ENCODE measurements around the gene CLTC.

The CLTC gene

DNA sequence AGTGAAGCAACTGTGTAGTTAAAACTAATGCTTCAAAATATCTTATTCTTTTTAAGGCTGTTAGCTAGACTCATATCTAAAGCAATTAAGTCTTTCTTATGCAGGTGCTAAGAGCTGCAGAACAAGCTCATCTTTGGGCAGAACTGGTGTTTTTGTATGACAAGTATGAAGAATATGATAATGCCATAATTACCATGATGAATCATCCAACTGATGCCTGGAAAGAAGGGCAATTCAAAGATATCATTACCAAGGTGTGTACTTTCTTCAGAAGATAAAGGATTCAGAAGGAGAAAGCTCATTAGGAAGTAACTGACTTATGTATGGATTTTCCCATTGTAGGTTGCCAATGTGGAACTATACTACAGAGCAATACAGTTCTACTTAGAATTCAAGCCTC lies 63.6 kb downstream of the CLTC start:
- DNase-seq (ENCODE audit: low spot score): no peak

- peak; percentile 62 for DNase-seq (ENCODE audit: low spot score)
Observed at GRCh38 chr17:59684967-59685366, 65.3 kb downstream of the CLTC start.

GRCh38 chr17:59688008-59688407 lies 68.3 kb downstream of the CLTC start:
- DNase-seq (ENCODE audit: low spot score): no peak

DNA sequence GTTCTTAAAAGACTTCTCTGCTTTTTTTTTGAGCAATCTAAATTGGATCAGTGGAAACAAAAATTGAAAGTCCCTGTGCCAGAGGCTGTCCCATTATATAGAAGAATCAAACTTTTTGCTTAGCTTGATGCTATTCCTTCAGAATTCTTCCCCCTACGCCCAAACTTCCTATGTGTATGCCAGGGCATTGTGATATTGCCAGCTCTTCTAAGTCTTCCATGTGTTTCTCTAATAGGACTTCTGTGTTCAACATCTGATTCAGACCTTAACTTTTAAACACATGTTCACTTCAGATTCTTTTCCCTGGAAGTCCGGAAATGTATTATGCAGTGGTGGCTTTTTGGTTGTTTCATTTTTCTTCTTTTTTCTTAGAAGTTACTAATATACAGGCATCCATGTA lies 68.8 kb downstream of the CLTC start:
- DNase-seq (ENCODE audit: low spot score): no peak

GRCh38 chr17:59693582-59693981 lies 73.9 kb downstream of the CLTC start:
- no peak for DNase-seq (ENCODE audit: low spot score)

DNA sequence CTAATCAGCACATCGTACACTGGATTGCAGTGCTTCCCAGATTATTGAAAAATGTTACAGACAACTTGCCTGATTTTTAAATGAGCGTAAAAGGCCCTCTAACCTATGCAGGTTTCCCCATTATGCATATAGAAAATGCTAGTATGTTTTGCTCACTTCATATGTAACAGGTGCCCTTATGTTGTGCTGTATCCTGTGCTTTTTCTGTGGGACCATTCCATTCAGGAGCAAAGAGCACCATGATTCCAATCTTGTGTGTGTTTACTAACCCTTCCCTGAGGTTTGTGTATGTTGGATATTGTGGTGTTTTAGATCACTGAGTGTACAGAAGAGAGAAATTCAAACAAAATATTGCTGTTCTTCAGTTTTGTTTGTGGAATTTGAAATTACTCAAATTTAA lies 74.6 kb downstream of the CLTC start:
- no peak for DNase-seq (ENCODE audit: low spot score)

- no peak for DNase-seq (ENCODE audit: low spot score)
Observed at GRCh38 chr17:59695945-59696681, 76.4 kb downstream of the CLTC start.

GRCh38 chr17:59696682-59697277 lies 77.1 kb downstream of the CLTC start:
- no peak for DNase-seq (ENCODE audit: low spot score)

DNA sequence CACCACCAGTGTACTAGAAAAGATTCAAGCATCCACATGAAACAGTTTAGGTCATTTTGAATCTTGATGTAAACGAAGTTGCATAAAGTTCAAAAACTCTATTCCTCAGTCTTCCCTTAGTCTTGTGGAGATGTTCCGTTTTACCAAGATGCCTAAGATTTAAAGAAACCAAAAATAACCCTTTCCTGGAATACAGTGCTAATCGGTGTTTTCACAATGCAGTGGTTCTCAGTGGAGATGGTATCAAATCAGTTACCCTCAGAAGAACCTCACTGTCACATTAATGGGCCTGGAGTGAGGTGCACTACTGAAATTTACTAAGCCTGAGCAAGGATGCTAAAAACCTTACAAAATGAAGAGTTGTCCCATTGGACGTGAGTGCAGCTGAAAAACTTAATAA lies 78.4 kb downstream of the CLTC start:
- no peak for DNase-seq (ENCODE audit: low spot score)

DNA sequence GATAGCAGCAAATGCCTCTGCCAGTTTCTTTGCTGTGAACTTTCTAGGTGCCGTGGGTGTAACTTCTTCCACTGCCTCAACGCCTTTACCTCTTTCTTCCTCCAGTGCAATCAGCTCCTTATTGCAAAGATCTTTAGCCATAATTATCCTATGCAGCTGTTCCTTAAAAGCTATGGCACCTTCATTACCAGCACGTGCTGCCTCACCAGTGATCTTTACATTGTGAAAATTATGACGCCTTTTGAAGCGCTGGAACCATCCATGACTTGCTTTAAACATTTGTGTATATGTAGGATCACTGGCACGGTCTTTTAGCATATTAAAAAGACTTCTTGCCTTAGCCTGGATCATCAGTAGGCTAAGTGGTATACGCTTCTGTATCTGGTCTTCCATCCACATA lies 79.5 kb downstream of the CLTC start:
- no peak for DNase-seq (ENCODE audit: low spot score)

GRCh38 chr17:59699786-59700185 lies 80.1 kb downstream of the CLTC start:
- DNase-seq (ENCODE audit: low spot score): no peak

GRCh38 chr17:59702304-59702703 lies 82.6 kb downstream of the CLTC start:
- DNase-seq (ENCODE audit: low spot score): no peak

DNA sequence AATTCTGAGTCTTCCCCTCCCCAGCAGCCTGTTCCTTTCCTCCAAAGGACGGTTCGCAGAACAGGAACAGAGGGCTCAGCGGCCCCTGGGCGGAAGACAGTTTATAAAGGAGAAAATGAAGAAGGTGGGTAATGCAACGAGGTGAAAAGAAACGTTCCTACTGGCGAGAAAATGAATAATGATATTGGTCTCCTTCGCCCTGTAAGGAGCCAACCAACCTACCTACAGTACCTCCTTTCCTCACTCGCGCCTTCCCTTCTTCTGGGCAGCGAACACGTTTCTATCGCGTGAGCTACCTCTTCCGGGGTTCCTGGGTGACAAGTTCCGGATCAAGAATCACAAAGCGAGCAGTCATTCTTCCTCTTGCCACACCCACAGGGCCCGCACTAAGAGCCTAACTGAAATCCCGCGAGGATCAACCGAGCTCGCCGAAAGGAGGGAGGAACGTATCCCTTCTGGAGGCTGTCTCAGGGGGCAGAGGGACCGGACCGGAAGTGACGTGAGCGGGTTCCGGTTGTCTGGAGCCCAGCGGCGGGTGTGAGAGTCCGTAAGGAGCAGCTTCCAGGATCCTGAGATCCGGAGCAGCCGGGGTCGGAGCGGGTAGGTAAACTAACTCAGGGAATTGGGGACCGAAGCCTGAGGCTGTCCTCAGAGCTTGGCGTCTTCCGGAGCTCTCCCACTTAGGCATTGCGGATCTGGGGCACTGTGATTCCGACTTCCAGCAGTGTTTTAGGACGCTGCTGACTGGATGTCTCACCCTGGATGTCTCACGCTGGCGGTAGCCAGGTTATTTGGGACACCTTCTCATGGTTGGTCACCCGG lies 87.7 kb downstream of the CLTC start, which contains the start of the genes PTRH2 and VMP1:
Gene PTRH2, minus strand, starts transcription at position 282 of the 822 bp plus-strand sequence. CDS start 9,452 bp downstream, outside the sequence.
Gene VMP1, plus strand, starts transcription at position 506 of the 822 bp plus-strand sequence. CDS start 23,793 bp downstream, outside the sequence.
- peak; percentile 96 for DNase-seq (ENCODE audit: low spot score)

DNA sequence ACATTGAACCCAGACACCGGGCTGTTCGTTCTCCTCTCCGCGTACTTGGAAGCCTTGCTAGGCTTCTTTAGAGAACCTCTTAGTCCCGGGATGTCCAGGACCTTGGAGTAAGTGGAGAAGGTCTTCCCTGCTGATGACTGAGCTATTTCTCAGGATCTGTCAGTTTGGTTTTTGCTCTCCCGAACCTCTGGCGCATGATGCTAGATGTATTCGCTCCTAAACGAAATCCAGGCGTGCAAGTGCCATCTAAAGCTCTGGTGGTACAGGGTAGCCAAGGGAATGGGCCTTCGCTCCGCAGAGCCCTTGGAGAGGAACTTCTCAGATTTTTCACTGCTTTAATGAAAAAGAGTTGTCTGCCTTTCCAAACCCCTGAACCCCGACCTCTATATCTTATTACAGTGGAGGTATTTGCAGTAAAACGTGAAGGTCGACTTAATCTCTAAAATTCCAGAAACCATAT lies 88.3 kb downstream of the CLTC start:
- DNase-seq (ENCODE audit: low spot score): no peak

DNA sequence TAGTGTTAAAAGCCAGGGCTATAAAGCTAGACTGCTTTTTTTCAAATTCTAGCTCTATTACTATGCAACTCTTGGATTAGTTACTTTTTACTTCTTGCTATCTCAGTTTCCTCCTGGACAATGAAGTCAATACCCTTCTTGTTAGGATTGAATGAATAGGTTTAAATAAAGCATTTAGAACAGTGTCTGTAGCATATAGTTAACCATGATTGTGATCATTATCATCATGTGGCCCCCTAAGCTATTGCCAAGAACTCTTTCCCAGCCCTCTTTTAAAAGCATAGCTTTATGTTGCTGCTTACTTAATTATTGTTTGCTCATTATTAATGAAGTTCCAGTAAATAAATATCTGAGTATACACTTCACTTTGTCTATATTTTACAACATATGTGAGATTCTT lies 92.2 kb downstream of the CLTC start:
- no peak for DNase-seq (ENCODE audit: low spot score)

- no peak for DNase-seq (ENCODE audit: low spot score)
Observed at GRCh38 chr17:59712862-59713261, 93.2 kb downstream of the CLTC start.

DNA sequence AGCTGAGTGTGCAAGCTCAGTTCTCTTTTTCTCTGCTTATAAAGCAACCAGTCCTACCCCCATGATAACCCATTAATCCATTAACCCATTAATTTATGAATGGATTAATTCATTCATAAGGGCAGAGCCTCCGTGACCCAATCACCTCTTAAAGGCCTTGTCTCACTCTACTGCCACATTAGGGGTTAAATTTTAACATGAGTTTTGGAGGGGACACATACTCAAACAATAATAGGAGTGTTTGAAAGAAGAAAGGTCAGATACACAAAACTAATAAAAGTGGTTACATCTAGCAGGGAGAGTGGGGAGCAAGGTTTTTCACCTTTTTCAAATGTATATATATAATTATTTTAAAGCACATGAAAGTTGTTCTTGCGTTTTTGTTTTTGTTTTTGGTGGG lies 94.6 kb downstream of the CLTC start:
- no peak for DNase-seq (ENCODE audit: low spot score)

DNA sequence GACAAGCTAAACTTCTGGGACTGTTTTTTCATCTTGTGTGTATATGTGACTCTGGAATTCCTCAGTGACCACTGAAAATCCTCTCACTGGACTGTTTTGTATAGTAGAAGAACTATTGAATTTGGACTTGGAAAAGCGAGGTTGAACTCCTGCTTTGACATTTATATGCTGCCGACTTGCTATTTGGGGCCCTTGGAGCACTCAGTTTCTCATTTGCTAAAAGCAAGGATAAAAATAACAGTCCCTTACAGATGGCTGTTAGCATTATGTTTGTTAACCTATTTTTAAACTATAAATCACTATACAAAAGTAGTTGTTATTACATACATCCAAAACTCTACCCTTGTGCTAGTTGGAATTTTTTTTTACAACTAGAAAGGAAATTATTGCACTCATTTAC lies 96.7 kb downstream of the CLTC start:
- no peak for DNase-seq (ENCODE audit: low spot score)

- DNase-seq (ENCODE audit: low spot score): no peak
Observed at GRCh38 chr17:59719526-59719925, 99.8 kb downstream of the CLTC start.

DNA sequence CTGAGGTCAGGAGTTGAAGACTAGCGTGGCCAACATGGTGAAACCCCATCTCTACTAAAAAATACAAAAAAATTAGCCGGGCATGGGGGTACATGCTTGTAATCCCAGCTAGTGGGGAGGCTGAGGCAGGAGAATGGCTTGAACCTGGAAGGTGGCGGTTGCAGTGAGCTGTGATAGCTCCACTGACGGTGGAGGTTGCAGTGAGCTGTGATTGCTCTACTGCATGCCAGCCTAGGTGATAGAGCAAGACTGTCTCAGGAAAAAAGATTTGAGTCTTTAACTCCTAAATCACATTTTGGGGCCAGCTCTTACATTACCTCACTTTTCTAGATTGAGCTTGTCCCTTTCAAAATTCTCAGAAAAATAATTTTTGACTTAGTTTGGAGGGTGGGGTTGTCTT lies 102.9 kb downstream of the CLTC start:
- no peak for DNase-seq (ENCODE audit: low spot score)

DNA sequence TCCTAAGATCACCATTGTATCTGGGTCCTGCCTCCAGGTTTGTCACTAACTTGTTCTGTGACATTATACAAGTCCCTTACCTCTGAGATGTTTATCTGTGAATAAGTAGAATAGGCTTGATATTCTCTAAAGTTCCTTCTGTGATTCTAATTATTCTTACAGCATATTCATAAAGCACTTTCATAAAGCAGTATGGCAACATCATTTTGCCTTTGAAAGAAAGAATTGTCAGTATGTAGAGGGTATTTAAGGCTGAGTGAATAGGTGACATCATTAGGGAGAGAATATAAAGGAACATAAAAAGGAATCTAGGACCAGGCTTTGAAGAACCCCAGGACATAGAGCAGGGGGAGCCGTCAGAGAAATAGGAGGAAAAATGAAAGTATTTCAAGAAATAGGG lies 103.3 kb downstream of the CLTC start:
- DNase-seq (ENCODE audit: low spot score): no peak

DNA sequence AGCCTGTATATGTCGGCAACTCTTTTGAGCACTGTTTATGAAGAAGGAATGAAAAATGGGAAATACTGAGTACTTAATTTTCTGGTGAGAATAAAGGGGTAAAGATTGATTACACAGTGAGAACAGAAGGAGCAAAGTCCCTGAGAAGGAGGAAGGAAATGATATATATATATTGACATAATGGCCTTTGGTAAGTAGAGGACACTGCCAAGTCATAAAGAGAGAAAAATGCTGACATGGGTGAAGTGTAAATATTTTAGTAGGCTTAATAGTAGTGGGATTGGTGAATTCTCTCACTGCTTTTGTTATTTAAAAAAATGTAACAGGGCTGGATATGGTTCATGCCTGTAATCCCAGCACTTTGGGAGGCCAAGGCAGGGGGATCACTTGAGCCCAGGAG lies 103.9 kb downstream of the CLTC start:
- DNase-seq (ENCODE audit: low spot score): no peak

DNA sequence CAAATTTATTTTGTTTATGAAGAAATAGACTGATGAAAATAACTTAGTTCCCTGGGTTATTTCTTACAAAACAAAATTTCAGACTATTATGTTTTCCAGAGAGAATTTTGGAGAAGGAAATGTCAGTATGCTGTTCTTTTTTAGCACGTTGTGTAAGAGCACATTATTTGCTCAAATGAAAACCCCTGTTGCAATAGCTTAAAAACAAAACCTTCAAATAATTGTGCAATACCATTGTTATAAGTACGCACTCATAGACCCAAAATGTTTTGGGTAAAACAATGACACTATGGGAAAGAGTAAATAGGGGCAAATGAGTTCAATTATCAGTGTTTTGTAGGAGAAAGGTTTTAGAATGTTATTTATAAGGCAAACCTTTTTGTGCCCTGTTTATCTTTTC lies 106.0 kb downstream of the CLTC start:
- DNase-seq (ENCODE audit: low spot score): no peak

All from hematopoietic multipotent progenitor cell treated with erythropoietin and hydrocortisone succinate and interleukin-3 and kit ligand, for 15 days (in vitro differentiated cells).